HPDE6-E6E7 (cell line): ENCODE data around the gene GDPD3.

ENCODE experiments used
- DNase-seq: peaks from one replicate; pipeline ENCODE4 v3.0.0; 2011; ENCODE audit warnings: missing footprints; ENCODE audit errors: extremely low spot score

Gene GDPD3

DNA sequence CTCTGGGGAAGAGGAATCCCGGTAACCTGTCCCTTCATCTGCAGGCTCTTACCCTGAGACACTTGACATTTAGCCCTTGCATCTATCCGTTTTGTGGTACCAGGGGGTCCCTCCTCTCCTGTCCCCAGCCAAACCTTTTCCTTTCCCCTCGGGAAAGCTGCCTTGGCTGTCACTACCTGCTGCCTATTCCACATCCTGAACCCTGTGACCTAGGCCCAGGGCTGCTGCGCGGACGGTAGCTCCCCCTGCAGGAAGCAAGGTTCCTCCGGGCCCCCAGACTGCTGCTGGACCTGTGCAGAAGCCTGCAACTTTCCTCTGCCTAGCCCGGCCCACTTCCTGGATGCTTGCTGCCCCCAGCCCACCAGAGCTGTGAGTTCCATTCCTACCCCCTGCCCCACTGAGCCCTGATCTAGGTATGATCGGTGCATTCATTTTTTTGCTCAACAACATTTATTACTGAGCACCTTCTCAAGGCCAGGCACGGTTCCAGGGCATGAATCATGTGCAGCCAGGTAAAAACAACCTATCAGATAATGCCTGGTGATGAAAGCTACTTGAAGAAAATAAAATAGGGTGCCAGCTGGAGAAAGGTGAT lies 58.3 kb downstream of the GDPD3 start:
- no peak for DNase-seq
